Measurements from ENCODE around the gene GMPPB.

GRCh38 chr3:49712631-49713317 lies 11.0 kb downstream of the GMPPB start:
- TF ChIP-seq SREBF2 (CRISPR knock-in tag; IDR thresholded peaks at IDR 0.05), result no peak
- no peak for TF ChIP-seq ZNF253 (CRISPR knock-in tag; conservative IDR thresholded peaks at IDR 0.05)
- no peak for TF ChIP-seq EGR1 (conservative IDR thresholded peaks at IDR 0.05)
- no peak for TF ChIP-seq ESRRB (CRISPR knock-in tag; IDR thresholded peaks at IDR 0.05; ENCODE audit: borderline replicate concordance)
- TF ChIP-seq, protein P1, sequence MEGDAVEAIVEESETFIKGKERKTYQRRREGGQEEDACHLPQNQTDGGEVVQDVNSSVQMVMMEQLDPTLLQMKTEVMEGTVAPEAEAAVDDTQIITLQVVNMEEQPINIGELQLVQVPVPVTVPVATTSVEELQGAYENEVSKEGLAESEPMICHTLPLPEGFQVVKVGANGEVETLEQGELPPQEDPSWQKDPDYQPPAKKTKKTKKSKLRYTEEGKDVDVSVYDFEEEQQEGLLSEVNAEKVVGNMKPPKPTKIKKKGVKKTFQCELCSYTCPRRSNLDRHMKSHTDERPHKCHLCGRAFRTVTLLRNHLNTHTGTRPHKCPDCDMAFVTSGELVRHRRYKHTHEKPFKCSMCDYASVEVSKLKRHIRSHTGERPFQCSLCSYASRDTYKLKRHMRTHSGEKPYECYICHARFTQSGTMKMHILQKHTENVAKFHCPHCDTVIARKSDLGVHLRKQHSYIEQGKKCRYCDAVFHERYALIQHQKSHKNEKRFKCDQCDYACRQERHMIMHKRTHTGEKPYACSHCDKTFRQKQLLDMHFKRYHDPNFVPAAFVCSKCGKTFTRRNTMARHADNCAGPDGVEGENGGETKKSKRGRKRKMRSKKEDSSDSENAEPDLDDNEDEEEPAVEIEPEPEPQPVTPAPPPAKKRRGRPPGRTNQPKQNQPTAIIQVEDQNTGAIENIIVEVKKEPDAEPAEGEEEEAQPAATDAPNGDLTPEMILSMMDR (IDR thresholded peaks at IDR 0.05 in 2 of 3, conservative IDR thresholded peaks at IDR 0.05 in 1 of 3; ENCODE audit: insufficient read depth in 2 of 3, low read depth in 1 of 3, low read length in 3 of 3), result no peak
- no peak for TF ChIP-seq NR2C2 (CRISPR knock-in tag; IDR thresholded peaks at IDR 0.05)
- TF ChIP-seq NR2C2 (tag; IDR thresholded peaks at IDR 0.05), result no peak
- no peak for TF ChIP-seq ZNF449 (CRISPR knock-in tag; IDR thresholded peaks at IDR 0.05)
- TF ChIP-seq ZNF589 (CRISPR knock-in tag; IDR thresholded peaks at IDR 0.05; ENCODE audit: low read depth), result no peak
- no peak; the same call in 1 of the 2 replicates for TF ChIP-seq POLR2A (conservative IDR thresholded peaks at IDR 0.05)
- no peak for TF ChIP-seq POLR2AphosphoS5 (IDR thresholded peaks at IDR 0.05; ENCODE audit: control insufficient read depth, insufficient read depth, low read depth, low read length)

Data from K562 (cell line).